Suprapubic skin (tissue), 4 donors: ENCODE measurements around the gene ACO2.
"Not testable (repeated sequence)": the region's sequence is repeated elsewhere in the genome, so short reads cannot be mapped to it uniquely, and the experiment has no call there.

ENCODE experiments used
- CTCF ChIP-seq, 2 donors: fragments of 200-600 bp in 1 of 2; fragments of 450-650 bp in 1 of 2; sonication (generic) in 1 of 2; IDR thresholded peaks; one replicate each; pipeline ENCODE4 v1.5.1; 2016 to 2019; ENCODE audit warnings: antibody characterized with exemption in 2 of 2, mild to moderate bottlenecking in 1 of 2, moderate library complexity in 1 of 2
- POLR2A ChIP-seq, 2 donors: fragments of 450-650 bp; IDR thresholded peaks; one replicate each; pipeline ENCODE4 v1.6.1; 2017; ENCODE audit warnings: antibody characterized with exemption in 2 of 2, mild to moderate bottlenecking in 2 of 2, moderate library complexity in 2 of 2
- POLR2AphosphoS5 ChIP-seq, 3 donors: sonication (generic); formaldehyde crosslinking; IDR thresholded peaks; one replicate each; pipeline ENCODE4 v1.6.1; 2017; ENCODE audit warnings: antibody characterized with exemption in 3 of 3

GRCh38 chr22:41440511-41440910 is 28.4 kb upstream of the ACO2 start:
- TF ChIP-seq POLR2A, CTCF, POLR2AphosphoS5 (IDR thresholded peaks at IDR 0.05): not testable (repeated sequence)
